ENCODE results near the gene RFX1.
"Not testable (repeated sequence)": the region's sequence is repeated elsewhere in the genome, so short reads cannot be mapped to it uniquely, and the experiment has no call there.

Gene RFX1

GRCh38 chr19:13937479-13938300 is 68.4 kb downstream of the RFX1 start:
- DNase-seq (ENCODE audit: low read depth in 1 of 2, low spot score in 1 of 2) = no peak

DNA sequence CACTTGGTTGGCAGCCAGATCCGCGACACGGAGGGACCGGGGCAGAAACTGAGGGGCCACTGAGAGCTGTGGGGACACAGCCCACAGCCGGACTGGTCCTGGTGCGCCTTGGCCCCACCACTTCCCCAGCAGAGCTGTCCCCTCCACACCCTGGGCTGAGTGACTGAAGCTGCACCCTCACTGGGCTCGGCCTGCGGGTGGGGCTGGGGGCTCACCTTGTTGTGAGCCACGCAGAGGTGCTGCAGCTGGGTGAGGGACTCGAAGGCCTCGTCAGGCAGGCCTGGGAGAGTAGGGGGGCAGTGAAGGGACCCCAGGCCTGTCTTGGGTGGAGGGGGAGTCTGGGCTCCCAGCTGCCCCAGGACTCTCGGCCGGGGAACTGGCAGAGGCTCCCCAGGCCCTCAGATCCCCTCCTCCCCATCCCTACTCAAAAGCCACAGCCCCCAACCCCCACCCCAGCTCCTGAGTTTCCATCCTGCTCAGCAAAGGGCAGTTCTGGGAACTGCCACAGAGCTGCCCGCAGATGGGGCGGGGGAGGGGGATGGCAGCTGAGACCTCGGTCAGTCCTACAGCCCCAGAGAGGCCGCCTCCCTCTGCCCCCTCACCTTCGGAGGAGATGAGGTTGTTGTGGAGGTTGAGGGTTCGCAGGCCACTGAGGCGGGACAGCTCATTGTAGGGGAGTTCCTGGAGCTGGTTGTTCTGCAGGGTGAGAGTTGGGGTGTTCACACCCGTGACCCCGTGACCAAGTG is 70.2 kb downstream of the RFX1 start:
- no peak for DNase-seq (ENCODE audit: low read depth in 1 of 2, low spot score in 1 of 2)

DNA sequence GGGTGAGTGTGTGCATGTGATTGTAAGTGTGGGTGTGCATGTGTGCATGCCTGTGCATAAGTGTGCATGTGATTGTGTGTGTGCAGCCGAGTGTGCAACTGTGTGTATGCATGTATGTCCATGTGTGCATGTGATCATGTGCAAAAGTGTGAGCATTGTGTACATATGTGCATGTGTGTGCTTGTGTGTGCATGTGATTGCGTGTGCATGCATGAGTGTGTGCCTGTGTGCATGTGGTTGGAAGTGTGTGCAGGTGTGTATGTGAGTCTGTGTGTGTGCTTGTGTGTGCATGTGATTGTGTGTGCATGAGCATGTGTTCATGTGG is 71.4 kb downstream of the RFX1 start:
- no peak for DNase-seq (ENCODE audit: low read depth in 1 of 2, low spot score in 1 of 2)

DNA sequence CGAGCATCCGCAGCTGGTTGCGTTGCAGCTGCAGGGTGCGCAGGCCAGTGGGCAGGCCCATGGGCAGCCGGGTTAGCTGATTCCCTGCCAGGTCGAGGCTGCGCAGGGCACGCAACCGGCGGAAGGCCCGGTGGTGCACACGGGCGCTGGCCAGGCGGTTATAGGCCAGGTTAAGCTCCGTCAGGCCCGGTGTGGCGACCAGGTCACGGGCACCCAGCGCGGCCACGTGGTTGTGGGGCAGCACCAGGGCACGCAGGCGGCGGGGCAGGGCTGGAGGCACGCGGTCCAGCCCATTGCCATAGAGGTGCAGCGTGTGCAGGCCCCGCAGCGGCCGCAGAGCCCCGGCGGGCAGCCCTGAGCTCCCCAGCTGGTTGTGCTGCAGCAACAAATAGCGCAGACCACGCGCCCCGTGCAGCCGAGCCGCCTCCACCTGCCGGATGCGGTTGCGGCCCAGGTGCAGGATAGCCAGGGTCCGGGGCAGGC is 73.2 kb downstream of the RFX1 start:
- no peak for DNase-seq (ENCODE audit: low read depth in 1 of 2, low spot score in 1 of 2)

- no peak for DNase-seq (ENCODE audit: low read depth in 1 of 2, low spot score in 1 of 2)
Observed at GRCh38 chr19:13932149-13932637, 73.9 kb downstream of the RFX1 start.

- DNase-seq (ENCODE audit: low read depth in 1 of 2, low spot score in 1 of 2) = no peak
Observed at GRCh38 chr19:13931391-13932148, 74.5 kb downstream of the RFX1 start.

DNA sequence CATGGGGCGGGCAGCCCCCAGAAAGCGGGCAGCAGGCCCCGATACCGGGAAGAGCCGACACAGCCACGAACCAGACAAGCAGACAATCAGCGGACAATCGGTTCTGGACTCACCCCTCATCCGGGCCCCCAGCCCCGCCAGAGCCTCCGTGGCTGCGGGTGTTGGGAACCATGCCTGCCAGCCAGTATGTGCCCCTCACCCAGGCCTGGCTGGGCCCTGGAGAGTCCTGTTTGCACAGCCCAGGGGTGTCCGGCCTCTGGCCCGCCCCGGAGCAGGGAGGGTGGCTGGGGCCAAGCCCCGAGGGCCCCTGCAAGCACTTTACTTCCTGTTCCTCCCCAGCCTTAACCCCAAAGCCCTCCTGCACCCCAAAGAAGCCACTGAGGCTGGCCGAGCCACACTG is 75.7 kb downstream of the RFX1 start:
- DNase-seq (ENCODE audit: low read depth in 1 of 2, low spot score in 1 of 2) = no peak

GRCh38 chr19:13929956-13930355 is 76.2 kb downstream of the RFX1 start:
- no peak for DNase-seq (ENCODE audit: low read depth in 1 of 2, low spot score in 1 of 2)

- no peak for DNase-seq (ENCODE audit: low read depth in 1 of 2, low spot score in 1 of 2)
Observed at GRCh38 chr19:13929340-13929739, 76.8 kb downstream of the RFX1 start.

GRCh38 chr19:13926715-13927114 is 79.4 kb downstream of the RFX1 start:
- DNase-seq (ENCODE audit: low read depth in 1 of 2, low spot score in 1 of 2) = no peak

DNA sequence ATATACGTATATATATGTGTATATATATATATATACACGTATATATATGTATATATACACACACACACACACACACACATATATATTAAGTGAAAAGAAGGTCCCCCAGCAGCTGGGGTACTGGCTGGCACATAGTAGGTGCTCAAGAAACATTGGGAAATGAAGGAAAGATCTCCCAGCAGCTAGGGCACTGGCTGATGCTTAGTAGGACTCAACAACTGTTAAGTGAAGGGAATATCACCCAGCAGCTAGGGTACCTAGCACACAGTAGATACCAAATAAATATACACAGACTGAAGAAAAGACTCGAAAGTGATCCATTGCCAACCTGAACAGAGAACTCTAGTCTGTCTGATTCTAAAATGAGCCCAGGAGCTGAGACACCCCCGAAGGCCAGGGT is 80.1 kb downstream of the RFX1 start:
- no peak for DNase-seq (ENCODE audit: low read depth in 1 of 2, low spot score in 1 of 2)

- DNase-seq (ENCODE audit: low read depth in 1 of 2, low spot score in 1 of 2) = no peak
Observed at GRCh38 chr19:13923194-13923987, 82.7 kb downstream of the RFX1 start.

- DNase-seq (ENCODE audit: low read depth in 1 of 2, low spot score in 1 of 2) = not testable (repeated sequence)
Observed at GRCh38 chr19:13922118-13922517, 84.0 kb downstream of the RFX1 start.

DNA sequence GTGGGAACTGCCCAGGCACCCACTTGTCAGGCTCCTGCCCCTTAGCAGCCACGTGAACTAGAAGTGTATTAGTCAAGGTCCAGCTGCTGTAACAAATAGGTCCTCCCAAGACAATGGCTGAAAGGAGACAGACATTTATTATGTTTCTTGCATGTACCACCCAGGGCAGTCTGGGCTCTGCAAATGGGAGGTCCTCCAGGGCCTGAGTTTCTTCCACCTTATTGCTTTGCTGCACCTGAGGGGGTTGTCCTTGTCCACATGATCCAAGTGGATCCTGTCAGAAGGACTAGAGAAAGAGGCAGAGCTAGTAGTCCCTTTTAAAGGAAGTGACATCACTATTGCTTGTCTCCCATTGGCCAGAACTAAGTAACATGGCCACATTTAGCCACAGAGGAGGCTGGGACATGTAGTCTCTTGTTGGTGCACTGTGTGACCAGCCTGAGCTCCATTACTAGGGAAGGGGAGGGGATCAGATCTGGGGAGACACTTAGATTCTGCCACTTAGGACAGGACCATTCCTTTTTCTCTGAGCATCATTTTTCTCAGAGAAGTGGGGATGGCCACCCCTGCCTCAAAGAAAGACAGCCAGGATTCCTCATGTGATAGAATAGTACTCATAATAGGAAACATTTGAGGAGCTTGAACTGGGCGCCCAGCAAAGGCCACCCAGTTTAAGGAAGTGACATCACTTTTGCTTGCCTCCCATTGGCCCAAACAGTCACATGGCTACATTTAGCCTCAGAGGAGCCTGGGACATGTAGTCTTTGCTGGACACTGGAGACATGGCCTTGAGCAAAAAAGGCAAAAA is 85.0 kb downstream of the RFX1 start:
- DNase-seq (ENCODE audit: low read depth in 1 of 2, low spot score in 1 of 2) = no peak

DNA sequence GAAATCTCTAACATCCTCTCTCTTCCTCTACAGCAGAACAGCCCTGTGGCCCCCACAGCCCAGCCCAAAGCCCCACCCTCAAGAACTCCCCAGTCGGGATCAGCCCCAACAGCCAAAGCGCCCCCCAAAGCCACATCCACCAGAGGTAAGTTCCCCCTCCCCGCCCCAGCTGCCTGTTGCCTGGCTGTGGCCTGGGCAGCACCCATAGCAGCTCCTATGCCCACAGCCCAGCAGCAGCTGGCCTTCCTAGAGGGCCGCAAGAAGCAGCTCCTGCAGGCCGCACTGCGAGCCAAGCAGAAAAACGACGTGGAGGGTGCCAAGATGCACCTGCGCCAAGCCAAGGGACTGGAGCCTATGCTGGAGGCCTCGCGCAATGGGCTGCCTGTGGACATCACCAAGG is 85.6 kb downstream of the RFX1 start:
- DNase-seq (ENCODE audit: low read depth in 1 of 2, low spot score in 1 of 2) = no peak

DNA sequence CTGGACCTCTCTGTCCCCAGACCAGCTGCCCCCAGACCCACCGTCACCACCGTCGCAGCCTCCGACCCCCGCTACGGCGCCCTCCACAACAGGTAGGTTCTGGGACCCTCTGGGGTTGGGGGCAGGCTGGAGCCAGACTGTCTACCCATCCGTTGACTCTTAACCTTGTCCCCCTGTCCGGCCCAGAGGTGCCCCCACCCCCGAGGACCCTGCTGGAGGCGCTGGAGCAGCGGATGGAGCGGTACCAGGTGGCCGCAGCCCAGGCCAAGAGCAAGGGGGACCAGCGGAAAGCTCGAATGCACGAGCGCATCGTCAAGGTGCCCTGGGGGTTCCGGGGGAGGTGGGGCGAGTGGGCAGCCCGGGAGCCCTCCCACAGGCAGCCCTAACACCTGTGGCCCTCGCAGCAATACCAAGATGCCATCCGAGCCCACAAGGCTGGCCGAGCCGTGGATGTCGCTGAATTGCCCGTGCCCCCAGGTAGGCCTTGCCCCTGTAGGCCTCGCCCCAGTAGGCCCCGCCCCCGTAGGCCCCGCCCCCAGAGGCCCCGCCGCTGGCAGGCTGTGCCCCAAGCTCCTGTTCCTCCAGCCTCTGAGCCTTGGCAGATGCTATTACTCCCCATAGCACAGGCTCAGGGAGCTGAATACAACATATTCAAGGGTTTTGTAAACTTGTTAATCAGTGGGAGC is 87.3 kb downstream of the RFX1 start:
- no peak for DNase-seq (ENCODE audit: low read depth in 1 of 2, low spot score in 1 of 2)

DNA sequence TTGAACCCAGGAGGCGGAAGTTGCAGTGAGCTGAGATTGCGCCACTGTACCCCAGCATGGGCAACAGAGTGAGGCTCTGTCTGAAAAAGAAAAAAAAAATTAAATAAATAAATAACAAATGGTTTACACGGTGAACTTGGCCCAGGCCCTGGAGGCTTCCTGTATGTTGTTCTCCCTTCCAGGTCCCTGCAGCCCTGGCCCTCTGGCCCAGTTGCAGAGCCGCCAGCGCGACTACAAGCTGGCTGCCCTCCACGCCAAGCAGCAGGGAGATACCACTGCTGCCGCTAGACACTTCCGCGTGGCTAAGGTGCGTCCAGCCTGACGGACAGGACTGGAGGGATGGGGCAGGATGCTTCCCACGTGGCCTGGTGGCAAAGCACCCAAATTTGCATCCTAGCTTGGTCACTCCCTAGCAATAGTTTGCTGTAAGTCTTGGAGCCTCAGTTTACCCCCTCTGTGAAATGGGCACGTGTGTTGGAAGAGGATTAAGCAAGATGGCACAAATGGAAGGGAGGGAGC is 88.2 kb downstream of the RFX1 start:
- DNase-seq (ENCODE audit: low read depth in 1 of 2, low spot score in 1 of 2) = no peak

- DNase-seq (ENCODE audit: low read depth in 1 of 2, low spot score in 1 of 2) = no peak
Observed at GRCh38 chr19:13914777-13915176, 91.3 kb downstream of the RFX1 start.

GRCh38 chr19:13913352-13913751 is 92.8 kb downstream of the RFX1 start:
- no peak for DNase-seq (ENCODE audit: low read depth in 1 of 2, low spot score in 1 of 2)

Measured in stimulated activated CD4-positive, alpha-beta T cell treated with anti-CD3 and anti-CD28 coated beads, Interleukin-15, amount 100 ng/mL, for 1 hour (primary cell).